H1 (cell line): ENCODE data around the gene GBGT1.

Source experiments
- EZH2 ChIP-seq: fragments of 200-600 bp; sonication (generic); IDR thresholded peaks from 2 replicates; pipeline ENCODE4 v1.7.1; 2012; ENCODE audit warnings: low read depth, mild to moderate bottlenecking, moderate library complexity, low read length, inconsistent platforms; ENCODE audit not compliant: severe bottlenecking
- POLR2A ChIP-seq, 2 experiments: IDR thresholded peaks; 1 replicate in 1 of 2; 2 replicates in 1 of 2; pipeline ENCODE4 v1.6.1; 2011; ENCODE audit warnings: low read depth in 2 of 2, low read length in 2 of 2, mild to moderate bottlenecking in 2 of 2; ENCODE audit errors: control extremely low read depth in 1 of 2
- TAF1 ChIP-seq: IDR thresholded peaks from 2 replicates; pipeline ENCODE4 v1.6.1; 2011; ENCODE audit warnings: mild to moderate bottlenecking, low read depth, low read length

DNA sequence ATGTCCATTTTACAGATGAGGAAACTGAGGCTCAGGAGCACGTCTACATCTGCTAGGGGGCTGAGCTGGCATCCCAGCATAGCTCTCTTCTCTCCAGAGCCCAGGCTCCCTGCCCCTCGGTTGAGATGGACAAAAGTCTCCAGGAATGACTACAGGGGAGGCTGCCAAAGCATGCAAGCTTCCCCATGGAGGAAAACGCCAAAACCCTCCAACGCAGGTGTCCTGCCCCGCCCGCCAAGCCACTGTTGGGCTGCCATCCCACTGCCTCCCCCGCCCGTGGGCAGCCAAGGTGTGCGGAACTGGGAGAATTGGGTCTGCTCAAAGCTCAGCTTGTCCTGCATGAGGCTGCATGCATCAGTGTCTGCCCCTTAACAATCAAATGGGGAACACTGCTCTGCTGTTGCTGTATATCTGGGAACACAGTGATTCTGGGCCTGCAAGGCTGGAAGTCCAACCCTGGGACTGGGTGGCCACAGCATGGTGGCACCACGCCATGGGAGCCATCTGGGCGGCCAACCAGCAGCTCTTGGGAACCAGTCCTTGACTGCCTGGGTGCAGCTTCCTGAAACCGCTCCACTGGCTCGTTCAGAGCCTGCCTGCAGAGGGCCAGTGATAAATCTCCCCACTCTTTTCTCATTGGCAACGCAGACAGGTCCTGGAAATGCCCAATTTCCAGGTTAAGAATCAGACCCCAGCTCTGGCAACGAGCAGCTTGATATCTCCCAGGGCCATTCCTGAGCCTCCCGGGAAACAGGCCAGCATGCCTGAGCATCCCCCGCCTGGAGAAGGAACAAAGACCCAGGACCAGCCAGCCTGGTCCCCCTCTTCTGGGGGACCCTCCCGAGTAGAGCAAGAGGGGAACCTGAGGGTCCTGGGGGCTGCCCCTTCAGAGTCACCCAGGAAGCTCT, 46.2 kb downstream of the GBGT1 start:
- no peak for TF ChIP-seq TAF1
- no peak for TF ChIP-seq POLR2A (IDR thresholded peaks at IDR 0.05; ENCODE audit: control extremely low read depth in 1 of 2, low read depth in 2 of 2, low read length in 2 of 2)
- no peak for TF ChIP-seq EZH2
